ENCODE measurements around the gene PECR. TPM values are rescaled to one million over a fixed set of nuclear protein-coding genes. Genes with fewer than 3 reads are reported as not detected.

PECR gene
- total RNA-seq, 1 experiment from 2014 or later, result 15.3 TPM

- no CpG with 5 or more reads among the region's 2 CpGs for WGBS (ENCODE audit: extremely low coverage, insufficient read length, low lambda C conversion rate)
- H3K27ac Mint-ChIP-seq, result peak overlapping the region in 1 of 3 experiments; percentile 33; a peak in 1 of 7 replicates
- TF ChIP-seq CTCF (conservative IDR thresholded peaks at IDR 0.05), result no peak
Observed at GRCh38 chr2:216069028-216069427, 12.6 kb downstream of the PECR start.

More at GRCh38 chr2:216069028-216069427, 12.6 kb downstream of the PECR start:
- Mint-ChIP-seq H3K36me3 (ENCODE audit: insufficient read depth in 1 of 3, low read depth in 3 of 3) (peaks cover 0 to 11% (median 10%) of the 10 kb centered on the region in 3 experiments; a peak in 4 of 7 replicates), H3K27me3 (ENCODE audit: low read depth) (no peaks in the 10 kb centered on the region), H3K4me1 (peaks cover 3 to 11% of the 10 kb centered on the region in 2 experiments), H3K4me3 (no peak overlapping the region), H3K9me3 (no peaks in the 10 kb centered on the region)
- Histone ChIP-seq H3K4me1 (ENCODE audit: insufficient read depth, low read length) (no peaks in the 10 kb centered on the region), H3K14ac (ENCODE audit: insufficient read depth, low read length) (no peak overlapping the region), H2AK5ac (ENCODE audit: insufficient read length, low read length) (no peak overlapping the region), H3K9me3 (ENCODE audit: control insufficient read depth, low read depth, low read length) (no peaks in the 10 kb centered on the region), H3K79me1 (ENCODE audit: insufficient read depth, low read depth, low read length, poor library complexity, severe bottlenecking) (no peaks in the 10 kb centered on the region), H3K9ac (ENCODE audit: extremely low read depth, insufficient read length, low read length) (no peak overlapping the region), H3K23ac (ENCODE audit: insufficient read length, low read depth, low read length) (no peak overlapping the region), H2AFZ (ENCODE audit: low read length) (no peak overlapping the region), H4K91ac (ENCODE audit: insufficient read length, low read depth, low read length) (no peak overlapping the region), H3K56ac (ENCODE audit: insufficient read length, low read depth, low read length) (no peak overlapping the region), H2BK15ac (ENCODE audit: low read depth, low read length) (no peak overlapping the region), H3K27me3 (ENCODE audit: insufficient read depth, low read length) (no peaks in the 10 kb centered on the region), H3K27ac (ENCODE audit: insufficient read length, low read depth, low read length) (no peak overlapping the region), H2BK20ac (ENCODE audit: low read depth, low read length, poor library complexity, severe bottlenecking) (no peak overlapping the region), H3T11ph (ENCODE audit: low read length) (no peak overlapping the region), H2BK12ac (ENCODE audit: insufficient read length, low read depth, low read length) (no peak overlapping the region), H3K4me2 (ENCODE audit: insufficient read depth, insufficient read length, low read length) (no peak overlapping the region), H2BK5ac (ENCODE audit: insufficient read length, low read length) (no peak overlapping the region), H3K18ac (ENCODE audit: insufficient read length, low read depth, low read length) (no peak overlapping the region), H3K23me2 (ENCODE audit: insufficient read length, low read depth, low read length, poor library complexity, severe bottlenecking) (no peaks in the 10 kb centered on the region), H3K79me2 (ENCODE audit: insufficient read depth, low read length) (no peaks in the 10 kb centered on the region), H4K5ac (ENCODE audit: insufficient read length, low read depth, low read length) (no peak overlapping the region), H2BK120ac (ENCODE audit: low read depth, low read length, poor library complexity, severe bottlenecking) (no peak overlapping the region), H4K8ac (replicated peaks; ENCODE audit: insufficient read length, low read depth, low read length) (no peak overlapping the region), H4K20me1 (ENCODE audit: control insufficient read depth, insufficient read depth, insufficient read length) (no peaks in the 10 kb centered on the region), H3K4ac (ENCODE audit: low read depth, low read length) (no peak overlapping the region)
- DNase-seq, result no peak

All from H9 (cell line).